OCI-LY7 (cell line): ENCODE results near the gene VPS8. TPM values are rescaled to one million over a fixed set of nuclear protein-coding genes. Genes with fewer than 3 reads are reported as not detected.
A peak's percentile ranks its signal among the peaks of the same experiment; 100 is the strongest.

Experiments used
- BruUV-seq: library from RNA; stranded (reverse); fragments of 400-500 nt; replicated peaks from 2 replicates; lab custom pipeline; 2021; lab: Mats Ljungman, UMichigan
- CTCF ChIA-PET: fragments of 300-600 bp; sonication (Branson Sonifier 250); formaldehyde crosslinking; loops from one replicate; lab custom pipeline; 2022; ENCODE audit warnings: antibody characterized with exemption; ENCODE audit not compliant: unreplicated experiment; lab: Charles Lee
- POLR2A ChIA-PET: fragments of 300-600 bp; sonication (Branson Sonifier 250); formaldehyde crosslinking; loops from one replicate; lab custom pipeline; 2022; ENCODE audit warnings: antibody characterized with exemption; lab: Charles Lee
- DNase-seq: peaks from one replicate; pipeline ENCODE4 v3.0.0-alpha.2; 2015; ENCODE audit warnings: low spot score
- H2AFZ ChIP-seq: fragments of 200-600 bp; sonication (generic), shearing (Covaris generic); 2 replicates; pipeline ENCODE4 v1.6.1; 2014; ENCODE audit warnings: mild to moderate bottlenecking, antibody characterized with exemption, low read length, moderate library complexity
- H3K27ac ChIP-seq: fragments of 200-600 bp; sonication (generic); 2 replicates; pipeline ENCODE4 v1.5.1; 2014; ENCODE audit warnings: mixed run types, low read depth, mild to moderate bottlenecking, moderate library complexity, low read length, inconsistent platforms; ENCODE audit not compliant: poor library complexity, severe bottlenecking
- H3K36me3 ChIP-seq: fragments of 200-600 bp; sonication (generic); 2 replicates; pipeline ENCODE4 v1.6.1; 2014; ENCODE audit warnings: mild to moderate bottlenecking, antibody characterized with exemption, low read length, moderate library complexity, mixed read lengths; ENCODE audit not compliant: insufficient read depth
- H3K4me1 ChIP-seq: fragments of 200-600 bp; sonication (generic); 2 replicates; pipeline ENCODE4 v1.5.1; 2014; ENCODE audit warnings: mild to moderate bottlenecking, low read length; ENCODE audit not compliant: insufficient read depth, poor library complexity, severe bottlenecking
- H3K4me2 ChIP-seq: fragments of 200-600 bp; sonication (generic); 2 replicates; pipeline ENCODE4 v1.6.1; 2014; ENCODE audit warnings: mild to moderate bottlenecking, low read length
- H3K4me3 ChIP-seq: fragments of 200-600 bp; sonication (generic); 2 replicates; pipeline ENCODE4 v1.5.1; 2014; ENCODE audit warnings: mild to moderate bottlenecking, low read depth, low read length; ENCODE audit not compliant: poor library complexity, severe bottlenecking
- H3K79me2 ChIP-seq: fragments of 200-600 bp; sonication (generic); 2 replicates; pipeline ENCODE4 v1.6.1; 2016; ENCODE audit warnings: low read depth, mild to moderate bottlenecking, low read length, moderate library complexity, mixed read lengths; ENCODE audit not compliant: insufficient read depth
- H3K9me2 ChIP-seq: fragments of 200-600 bp; sonication (generic); 2 replicates; pipeline ENCODE4 v1.6.1; 2016; ENCODE audit warnings: mild to moderate bottlenecking, low read length, mixed read lengths; ENCODE audit not compliant: insufficient read depth
- H3K9me3 ChIP-seq: fragments of 200-600 bp; sonication (generic); 2 replicates; pipeline ENCODE4 v1.6.1; 2014; ENCODE audit warnings: mild to moderate bottlenecking, mixed run types, low read length, mixed read lengths
- H4K20me1 ChIP-seq: fragments of 200-600 bp; sonication (generic); 2 replicates; pipeline ENCODE4 v1.6.1; 2014; ENCODE audit warnings: mild to moderate bottlenecking, antibody characterized with exemption, low read length, moderate library complexity, mixed read lengths; ENCODE audit not compliant: insufficient read depth
- EZH2phosphoT487 ChIP-seq: fragments of 200-600 bp; sonication (generic); IDR thresholded peaks from 2 replicates; pipeline ENCODE4 v1.6.1; 2018; ENCODE audit warnings: low read depth, borderline replicate concordance, mild to moderate bottlenecking, mixed run types, antibody characterized with exemption, low read length, moderate library complexity, mixed read lengths
- intact Hi-C: fragments of 100-400 bp; cut with micrococcal nuclease; formaldehyde crosslinking; loops from one replicate; pipeline ENCODE4 v1.10.0; 2022; ENCODE audit not compliant: unreplicated experiment
- total RNA-seq, 2 experiments: library from RNA; depleted of rRNA in 1 of 2; stranded (reverse); fragments of >200 nt in 1 of 2; shearing (Covaris generic) in 1 of 2; gene quantifications; 2 replicates each; pipeline ENCODE4 v1.2.3, GENCODE V29; 2014 to 2022
- TF ChIP-seq, protein P1 (sequence below): fragments of 200-600 bp; sonication (generic); conservative IDR thresholded peaks from 2 replicates; pipeline ENCODE4 v1.5.1; 2014; ENCODE audit warnings: mild to moderate bottlenecking, antibody characterized with exemption, low read length, moderate library complexity, mixed read lengths

VPS8 gene
- total RNA-seq, 2 experiments from 2014 or later: 33.5 to 44.9 TPM

DNA sequence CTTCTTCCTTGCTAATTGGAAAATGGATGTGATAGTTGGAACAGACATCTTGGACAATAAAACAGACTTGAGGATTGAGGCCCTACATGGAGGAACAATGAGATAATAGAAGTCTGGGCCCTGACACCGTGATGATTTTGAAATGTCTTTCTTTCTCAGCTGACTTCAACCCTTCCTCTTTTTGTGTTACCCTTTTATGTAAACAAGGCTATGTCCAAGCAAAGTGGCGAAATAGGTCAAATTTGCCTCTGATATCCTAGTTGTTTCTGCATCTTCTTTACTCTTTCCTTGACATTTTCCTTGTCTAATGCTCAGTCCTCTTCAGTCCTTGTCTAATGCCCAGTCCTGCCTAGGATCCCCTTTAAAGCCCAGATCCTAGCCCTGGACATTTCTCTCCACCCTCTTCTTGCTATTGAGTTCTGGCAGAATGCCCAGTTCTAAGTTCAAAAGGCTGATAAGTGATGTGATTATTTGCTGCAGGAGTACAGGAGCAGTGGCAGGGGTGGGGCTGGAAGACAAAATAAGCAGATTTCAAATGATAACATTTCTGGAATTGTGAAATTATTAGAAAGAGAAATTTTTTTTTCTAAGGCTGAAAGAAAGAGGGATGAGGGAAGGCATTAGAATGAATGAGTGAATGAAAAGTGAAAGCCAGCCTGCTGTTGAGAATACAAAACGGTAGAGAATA is 6.5 kb upstream of the VPS8 start:
- CTCF ChIA-PET: no interaction called here
- H3K27ac ChIP-seq: no peak overlapping the region
- no peaks in the 10 kb centered on the region for H3K9me2 ChIP-seq
- no peaks in the 10 kb centered on the region for H3K4me1 ChIP-seq
- intact Hi-C loops: no loop called here
- POLR2A ChIA-PET: interaction anchor here (1.3 kb wide), 1 partner anchor 7 kb away, joined by 4 read pairs; no protein-coding TSS in a partner anchor
- no peaks in the 10 kb centered on the region for H3K36me3 ChIP-seq
- no peaks in the 10 kb centered on the region for H3K9me3 ChIP-seq
- H3K4me2 ChIP-seq: 0 out of 2 replicates have a peak overlapping the region, but pooled peaks have one; percentile 6
- H3K4me3 ChIP-seq: no peak overlapping the region
- no peak overlapping the region for H2AFZ ChIP-seq
- no peaks in the 10 kb centered on the region for H3K79me2 ChIP-seq
- BruUV-seq: no TSS peak
- no peak for DNase-seq
- TF ChIP-seq, protein P1, sequence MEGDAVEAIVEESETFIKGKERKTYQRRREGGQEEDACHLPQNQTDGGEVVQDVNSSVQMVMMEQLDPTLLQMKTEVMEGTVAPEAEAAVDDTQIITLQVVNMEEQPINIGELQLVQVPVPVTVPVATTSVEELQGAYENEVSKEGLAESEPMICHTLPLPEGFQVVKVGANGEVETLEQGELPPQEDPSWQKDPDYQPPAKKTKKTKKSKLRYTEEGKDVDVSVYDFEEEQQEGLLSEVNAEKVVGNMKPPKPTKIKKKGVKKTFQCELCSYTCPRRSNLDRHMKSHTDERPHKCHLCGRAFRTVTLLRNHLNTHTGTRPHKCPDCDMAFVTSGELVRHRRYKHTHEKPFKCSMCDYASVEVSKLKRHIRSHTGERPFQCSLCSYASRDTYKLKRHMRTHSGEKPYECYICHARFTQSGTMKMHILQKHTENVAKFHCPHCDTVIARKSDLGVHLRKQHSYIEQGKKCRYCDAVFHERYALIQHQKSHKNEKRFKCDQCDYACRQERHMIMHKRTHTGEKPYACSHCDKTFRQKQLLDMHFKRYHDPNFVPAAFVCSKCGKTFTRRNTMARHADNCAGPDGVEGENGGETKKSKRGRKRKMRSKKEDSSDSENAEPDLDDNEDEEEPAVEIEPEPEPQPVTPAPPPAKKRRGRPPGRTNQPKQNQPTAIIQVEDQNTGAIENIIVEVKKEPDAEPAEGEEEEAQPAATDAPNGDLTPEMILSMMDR: no peak
- no peak for TF ChIP-seq EZH2phosphoT487
- peaks cover 3% of the 10 kb centered on the region; the same call in 1 of the 2 replicates for H4K20me1 ChIP-seq

- Histone ChIP-seq H3K36me3 (no peaks in the 10 kb centered on the region), H3K9me3 (no peaks in the 10 kb centered on the region), H4K20me1 (peaks cover 3% of the 10 kb centered on the region; the same call in 1 of the 2 replicates), H2AFZ (no peak overlapping the region), H3K9me2 (no peaks in the 10 kb centered on the region), H3K4me1 (peaks cover 5% of the 10 kb centered on the region), H3K27ac (no peak overlapping the region), H3K4me2 (no peak overlapping the region), H3K4me3 (no peak overlapping the region), H3K79me2 (no peaks in the 10 kb centered on the region)
- no peak for DNase-seq
- POLR2A ChIA-PET: no interaction called here
- intact Hi-C loops: no loop called here
- no TSS peak for BruUV-seq
- TF ChIP-seq, protein P1: no peak
- no peak for TF ChIP-seq EZH2phosphoT487
- CTCF ChIA-PET: no interaction called here
These were observed 5.2 kb upstream of the VPS8 start for GRCh38 chr3:184806567-184807271.
